HL-60 (cell line): ENCODE data around the gene XPO5.
A peak's percentile ranks its signal among the peaks of the same experiment; 100 is the strongest.
"Not testable (repeated sequence)": the region's sequence is repeated elsewhere in the genome, so short reads cannot be mapped to it uniquely, and the experiment has no call there.

Experiments
- DNase-seq, 2 experiments: peaks; one replicate each; pipeline ENCODE4 v3.0.0-alpha.2; 2010 to 2020; ENCODE audit warnings: low read depth in 1 of 2, low spot score in 1 of 2
- H3K27ac ChIP-seq: fragments of 250-450 bp; sonication (Bioruptor Pico); replicated peaks from 2 replicates; pipeline ENCODE4 v1.5.1; 2020; ENCODE audit warnings: mild to moderate bottlenecking, moderate library complexity
- H3K27me3 ChIP-seq: fragments of 250-450 bp; sonication (Bioruptor Pico); 2 replicates; pipeline ENCODE4 v1.5.1; 2021; ENCODE audit warnings: mild to moderate bottlenecking, moderate library complexity; ENCODE audit not compliant: insufficient read depth, poor library complexity, severe bottlenecking
- H3K4me3 ChIP-seq: replicated peaks from 2 replicates; pipeline ENCODE4 v1.5.1; 2011; ENCODE audit warnings: mild to moderate bottlenecking, control low read depth, low read length; ENCODE audit not compliant: insufficient read depth
- GABPA ChIP-seq: IDR thresholded peaks from 2 replicates; pipeline ENCODE4 v1.6.1; 2012; ENCODE audit warnings: low read depth
- POLR2AphosphoS5 ChIP-seq: IDR thresholded peaks from 2 replicates; pipeline ENCODE4 v1.6.1; 2012; ENCODE audit warnings: low read depth
- REST ChIP-seq: IDR thresholded peaks from 2 replicates; pipeline ENCODE4 v1.6.1; 2012; ENCODE audit warnings: low read depth; ENCODE audit not compliant: insufficient replicate concordance
- SPI1 ChIP-seq: IDR thresholded peaks from 2 replicates; pipeline ENCODE4 v1.6.1; 2012; ENCODE audit warnings: low read depth, mild to moderate bottlenecking, borderline replicate concordance
- TF ChIP-seq, protein P1 (sequence below): IDR thresholded peaks from one replicate; pipeline ENCODE4 v1.5.1; 2011; ENCODE audit warnings: low read length, control low read depth, inconsistent platforms; ENCODE audit not compliant: insufficient read depth

Gene XPO5

GRCh38 chr6:43572015-43572414 is 3.8 kb downstream of the XPO5 start:
- TF ChIP-seq REST (no peak), SPI1 (no peak), POLR2AphosphoS5 (no peak), GABPA (no peak)
- TF ChIP-seq, protein P1, sequence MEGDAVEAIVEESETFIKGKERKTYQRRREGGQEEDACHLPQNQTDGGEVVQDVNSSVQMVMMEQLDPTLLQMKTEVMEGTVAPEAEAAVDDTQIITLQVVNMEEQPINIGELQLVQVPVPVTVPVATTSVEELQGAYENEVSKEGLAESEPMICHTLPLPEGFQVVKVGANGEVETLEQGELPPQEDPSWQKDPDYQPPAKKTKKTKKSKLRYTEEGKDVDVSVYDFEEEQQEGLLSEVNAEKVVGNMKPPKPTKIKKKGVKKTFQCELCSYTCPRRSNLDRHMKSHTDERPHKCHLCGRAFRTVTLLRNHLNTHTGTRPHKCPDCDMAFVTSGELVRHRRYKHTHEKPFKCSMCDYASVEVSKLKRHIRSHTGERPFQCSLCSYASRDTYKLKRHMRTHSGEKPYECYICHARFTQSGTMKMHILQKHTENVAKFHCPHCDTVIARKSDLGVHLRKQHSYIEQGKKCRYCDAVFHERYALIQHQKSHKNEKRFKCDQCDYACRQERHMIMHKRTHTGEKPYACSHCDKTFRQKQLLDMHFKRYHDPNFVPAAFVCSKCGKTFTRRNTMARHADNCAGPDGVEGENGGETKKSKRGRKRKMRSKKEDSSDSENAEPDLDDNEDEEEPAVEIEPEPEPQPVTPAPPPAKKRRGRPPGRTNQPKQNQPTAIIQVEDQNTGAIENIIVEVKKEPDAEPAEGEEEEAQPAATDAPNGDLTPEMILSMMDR: no peak
- no peak for DNase-seq
- Histone ChIP-seq H3K27ac (no peak overlapping the region), H3K4me3 (no peak overlapping the region), H3K27me3 (no peaks in the 10 kb centered on the region)

GRCh38 chr6:43570876-43571441 is 4.9 kb downstream of the XPO5 start:
- Histone ChIP-seq H3K4me3 (no peak overlapping the region), H3K27me3 (no peaks in the 10 kb centered on the region), H3K27ac (no peak overlapping the region)
- TF ChIP-seq REST: no peak
- no peak for TF ChIP-seq GABPA
- TF ChIP-seq, protein P1: no peak
- TF ChIP-seq SPI1: no peak
- TF ChIP-seq POLR2AphosphoS5: no peak
- DNase-seq: peak in 1 of 2 experiments; percentile 29

GRCh38 chr6:43559328-43559727 is 16.5 kb downstream of the XPO5 start:
- no peak for DNase-seq
- no peak overlapping the region for H3K27ac ChIP-seq
- H3K27me3 ChIP-seq: no peaks in the 10 kb centered on the region
- no peak for TF ChIP-seq POLR2AphosphoS5
- TF ChIP-seq GABPA: no peak
- no peak for TF ChIP-seq SPI1
- TF ChIP-seq, protein P1: no peak
- TF ChIP-seq REST: no peak
- H3K4me3 ChIP-seq: no peak overlapping the region

- not testable (repeated sequence) for H3K27ac ChIP-seq, H3K4me3 ChIP-seq, H3K27me3 ChIP-seq, DNase-seq
Observed at GRCh38 chr6:43557620-43558019, 18.2 kb downstream of the XPO5 start.
